Left cardiac atrium (tissue), 4 donors: ENCODE data around the gene AIG1. TPM values are rescaled to one million over a fixed set of nuclear protein-coding genes. Genes with fewer than 3 reads are reported as not detected.
A peak's percentile ranks its signal among the peaks of the same experiment; 100 is the strongest.
"Not testable (repeated sequence)": the region's sequence is repeated elsewhere in the genome, so short reads cannot be mapped to it uniquely, and the experiment has no call there.

ENCODE experiments used
- ATAC-seq, 2 donors: fragments of 200-7000 bp; cut with Tn5 transposase; one replicate each; pipeline ENCODE4 v1.9.1; 2020; ENCODE audit warnings: mild to moderate bottlenecking in 2 of 2, moderate library complexity in 2 of 2
- DNase-seq: peaks from one replicate; pipeline ENCODE4 v3.0.0-alpha.2; 2020
- intact Hi-C, 2 donors: fragments of 100-400 bp; cut with DNase I; formaldehyde crosslinking; loops; one replicate each; pipeline versions ENCODE4 v1.14.1 to v1.15.1; 2022 to 2023
- total RNA-seq, 2 donors: library from RNA; stranded (reverse); fragmentation: NEBNext Ultra II Directional; extraction: Animal tissue kit (Norgen Biotek cat#: 25700); gene quantifications; one replicate each; pipeline ENCODE4 v1.2.1, GENCODE V29; 2021
- donor health status: DM: no; HTN: yes; CAD: no.
- donor health status: DM: no; HTN: yes; CAD: no; lungs with severe emphysema.
- donor health status: DM: yes; HTN: yes; CAD: no.
- donor health status: Dilated cardiomyopathy.

AIG1 gene
- total RNA-seq, 2 donors from 2014 or later: 44.8 to 49.7 TPM

- intact Hi-C loops: no loop called here
- ATAC-seq: no peak
- DNase-seq: no peak
Observed at GRCh38 chr6:143053856-143054255, 6.8 kb upstream of the AIG1 start.

DNA sequence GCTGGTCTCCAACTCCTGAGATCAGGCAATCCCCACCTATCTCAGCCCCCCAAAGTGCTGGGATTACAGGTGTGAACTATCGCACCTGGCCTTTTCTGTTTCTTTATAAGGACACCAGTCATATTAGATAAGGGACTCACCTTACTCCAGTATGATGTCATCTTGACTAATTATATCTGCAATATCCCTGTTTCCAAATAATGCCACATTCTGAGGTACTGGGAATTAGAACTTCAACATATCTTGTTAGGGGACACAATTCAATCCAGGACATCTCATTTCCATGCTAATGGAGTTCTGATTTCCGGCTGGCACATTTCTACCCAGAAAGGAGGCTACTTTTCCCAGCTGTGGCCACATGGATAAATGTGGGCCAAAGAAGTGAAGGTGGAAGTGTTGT lies 6.4 kb upstream of the AIG1 start:
- ATAC-seq: no peak
- intact Hi-C loops: no loop called here
- DNase-seq: no peak

DNA sequence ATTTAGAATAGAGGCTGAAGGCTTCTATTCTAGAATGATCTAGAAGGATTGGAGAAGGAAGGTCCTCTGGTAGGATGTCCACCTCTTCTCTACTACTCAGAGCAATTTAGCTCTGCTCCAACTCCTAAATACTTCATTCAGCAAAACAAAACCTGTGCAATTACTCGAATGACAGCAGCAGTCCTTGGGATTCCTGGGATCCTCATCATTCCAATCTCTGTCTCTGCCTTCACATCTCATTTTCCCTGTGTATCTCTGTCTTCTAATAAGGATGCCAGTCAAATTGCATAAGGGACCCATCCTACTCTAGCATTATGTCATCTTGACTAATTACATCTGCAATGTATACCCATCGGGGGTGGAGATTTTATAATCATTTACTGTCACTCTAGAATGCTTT lies 5.5 kb upstream of the AIG1 start:
- intact Hi-C loops: no loop called here
- no peak for DNase-seq
- no peak for ATAC-seq

DNA sequence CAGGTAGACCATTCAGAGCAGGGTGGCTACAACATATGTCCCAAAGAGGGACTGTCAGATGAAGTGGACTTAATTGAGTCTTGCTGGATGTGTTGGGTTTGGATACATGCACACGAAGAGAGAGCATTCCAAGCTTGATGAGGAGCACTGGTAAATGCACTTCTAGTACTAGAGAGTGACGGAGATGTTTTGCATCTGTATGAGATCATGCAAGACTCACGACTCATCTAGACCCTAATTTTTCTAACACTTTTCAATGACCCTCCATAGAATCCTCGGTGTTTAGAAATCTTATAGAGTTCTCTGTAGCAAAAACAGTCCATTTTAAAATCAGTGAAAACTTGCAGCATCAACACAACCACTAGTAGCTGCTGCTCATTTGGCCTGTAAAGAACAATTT lies 4.8 kb upstream of the AIG1 start:
- DNase-seq (no peak), ATAC-seq (no peak)
- intact Hi-C loops: no loop called here

DNA sequence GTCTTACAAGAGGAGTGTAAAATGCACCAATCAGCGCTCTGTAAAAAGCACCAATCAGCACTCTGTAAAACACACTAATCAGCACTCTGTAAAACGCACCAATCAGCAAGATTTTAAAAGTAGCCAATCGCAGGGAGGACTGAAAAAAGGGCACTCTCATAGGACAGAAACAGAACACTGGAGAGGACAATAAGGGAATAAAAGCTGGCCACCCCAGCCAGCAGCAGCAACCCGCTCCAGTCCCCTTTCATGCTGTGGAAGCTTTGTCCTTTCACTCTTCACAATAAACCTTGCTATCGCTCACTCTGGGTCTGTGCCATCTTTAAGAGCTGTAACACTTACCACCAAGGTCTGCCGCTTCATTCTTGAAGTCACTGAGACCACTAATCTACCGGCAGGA lies 1.7 kb upstream of the AIG1 start:
- DNase-seq: no peak
- ATAC-seq: no peak
- intact Hi-C loops: no loop called here

- ATAC-seq: peak in 1 of 2 donors; percentile 41
- DNase-seq: no peak
- intact Hi-C loops: no loop called here
Observed at GRCh38 chr6:143059663-143060353, 881 bp upstream of the AIG1 start.

- DNase-seq (peak; percentile 88), ATAC-seq (peak; percentile 91 to 92)
- intact Hi-C loops: no loop called here
Observed at GRCh38 chr6:143060354-143060805, 309 bp upstream of the AIG1 start.

DNA sequence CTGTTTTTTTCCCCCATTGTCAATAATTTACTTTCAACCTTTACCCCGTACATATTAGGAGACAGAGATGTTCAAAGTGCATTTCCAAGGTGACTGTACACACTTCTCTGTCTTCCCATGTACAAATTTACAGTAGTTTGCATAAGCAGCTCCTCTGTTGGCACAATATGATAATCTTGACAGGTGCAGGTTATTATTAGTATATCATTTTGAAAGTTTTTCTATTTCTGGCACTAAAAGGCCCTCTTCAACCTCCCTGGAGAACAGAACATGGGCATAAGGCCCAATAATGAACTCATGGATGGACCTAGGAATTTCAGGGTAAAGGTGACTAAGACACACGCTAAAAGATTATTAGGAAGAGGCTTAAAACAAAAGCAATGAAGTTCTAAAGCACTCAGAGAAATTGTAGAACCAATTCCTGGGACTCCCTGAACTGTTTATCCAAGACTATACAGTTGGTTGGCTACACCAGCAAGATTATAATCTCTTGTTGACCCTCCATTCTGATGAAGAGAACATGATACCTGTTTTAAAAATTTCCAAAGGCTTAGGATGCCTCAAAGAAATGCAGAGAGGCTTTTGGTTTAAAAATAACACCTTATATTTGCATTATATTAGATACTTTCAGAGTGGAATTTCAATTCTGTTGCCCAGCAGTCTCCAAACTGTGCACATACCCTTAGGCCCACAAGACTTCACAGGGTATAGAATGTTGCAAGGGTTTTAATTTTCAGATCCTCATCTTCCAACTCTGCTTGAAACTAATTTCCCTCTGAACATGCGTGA lies 1.1 kb downstream of the AIG1 start:
- DNase-seq (no peak), ATAC-seq (peak in 1 of 2 donors; percentile 24)
- intact Hi-C loops: no loop called here

GRCh38 chr6:143062551-143062950 lies 1.9 kb downstream of the AIG1 start:
- intact Hi-C loops: no loop called here
- DNase-seq (no peak), ATAC-seq (no peak)

DNA sequence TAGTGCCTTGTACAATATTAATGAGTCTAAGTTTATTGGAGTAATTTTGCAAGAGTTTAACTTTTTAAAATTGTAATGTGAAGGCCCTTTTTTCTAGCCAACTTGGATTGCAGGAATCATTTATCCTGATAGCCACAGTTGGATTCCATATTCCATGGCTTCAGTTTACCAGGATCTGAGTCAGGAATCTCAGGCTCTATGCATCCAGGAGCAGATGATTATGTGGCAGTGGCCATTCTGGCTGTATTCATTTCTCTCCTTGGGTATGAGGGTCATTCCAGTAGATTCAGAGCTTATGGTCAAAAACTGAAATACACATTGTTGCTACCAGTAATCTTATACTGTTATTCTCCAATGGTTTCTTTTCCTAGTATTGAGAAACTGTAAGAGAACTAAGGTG lies 2.9 kb downstream of the AIG1 start:
- DNase-seq (no peak), ATAC-seq (no peak)
- intact Hi-C loops: no loop called here

DNA sequence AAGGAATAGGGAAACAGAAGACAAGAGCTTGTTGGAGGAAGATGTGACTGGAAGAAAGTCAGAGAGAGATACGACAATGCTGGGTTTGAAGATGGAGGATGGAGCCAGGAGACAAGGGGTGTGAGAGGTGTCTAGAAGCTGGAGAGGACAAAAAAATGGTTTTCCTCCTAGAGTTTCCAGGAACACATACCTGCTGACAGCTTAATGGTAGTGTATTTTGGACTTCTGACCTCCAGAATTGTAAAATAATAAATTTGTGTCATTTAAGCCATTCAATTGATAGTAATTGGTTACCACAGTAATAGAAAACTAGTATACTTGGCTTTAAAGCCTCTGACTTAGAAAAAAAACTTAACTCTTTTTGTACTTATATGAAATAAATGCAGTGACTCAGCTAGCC lies 3.6 kb downstream of the AIG1 start:
- intact Hi-C loops: no loop called here
- ATAC-seq (no peak), DNase-seq (no peak)

GRCh38 chr6:143064951-143065683 lies 4.4 kb downstream of the AIG1 start:
- DNase-seq (no peak), ATAC-seq (no peak)
- intact Hi-C loops: no loop called here

- intact Hi-C loops: no loop called here
- no peak for ATAC-seq
- DNase-seq: no peak
Observed at GRCh38 chr6:143068001-143068400, 7.3 kb downstream of the AIG1 start.

- no peak for DNase-seq
- intact Hi-C loops: no loop called here
- ATAC-seq: no peak
Observed at GRCh38 chr6:143074101-143074500, 13.4 kb downstream of the AIG1 start.

- DNase-seq: no peak
- ATAC-seq: no peak
- intact Hi-C loops: no loop called here
Observed at GRCh38 chr6:143074670-143075318, 14.1 kb downstream of the AIG1 start.

DNA sequence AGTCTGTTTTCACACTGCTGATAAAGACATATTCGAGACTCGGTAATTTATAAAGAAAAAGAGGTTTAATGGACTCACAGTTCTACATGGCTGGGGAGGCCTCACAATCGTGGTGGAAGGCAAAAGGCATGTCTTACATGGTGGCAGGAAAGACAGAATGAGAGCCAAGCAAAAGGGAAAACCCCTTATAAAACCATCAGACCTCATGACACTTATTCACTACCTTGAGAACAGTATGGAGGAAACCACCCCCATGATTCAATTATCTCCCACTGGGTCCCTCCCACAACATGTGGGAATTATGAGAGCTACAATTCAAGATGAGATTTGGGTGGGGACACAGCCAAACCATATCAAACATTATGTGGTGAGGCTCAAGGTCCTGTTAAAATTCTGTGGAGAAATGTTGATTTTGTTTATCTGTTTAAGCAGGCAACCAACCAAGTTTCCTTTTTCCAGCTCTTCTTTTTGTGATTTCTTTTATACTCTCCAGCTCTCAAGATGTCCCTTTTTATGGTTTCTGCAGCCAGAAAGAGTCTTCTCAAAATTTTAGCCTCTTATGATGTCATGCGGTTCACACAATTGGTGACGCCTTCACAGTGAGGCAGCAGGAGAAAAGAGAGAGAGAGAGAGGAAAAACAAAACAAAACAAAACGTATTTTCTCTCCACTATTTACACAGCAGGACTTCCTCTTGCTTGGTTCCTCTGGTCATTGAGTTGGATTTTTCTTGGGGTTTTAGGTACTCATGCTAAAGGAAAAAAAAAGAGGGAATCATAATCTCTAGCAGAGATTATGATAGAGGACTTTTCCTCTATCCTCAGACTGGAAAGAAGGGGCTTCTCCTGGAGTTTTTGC lies 18.0 kb downstream of the AIG1 start:
- DNase-seq (no peak), ATAC-seq (no peak)
- intact Hi-C loops: no loop called here

GRCh38 chr6:143079325-143079640 lies 18.6 kb downstream of the AIG1 start:
- DNase-seq (no peak), ATAC-seq (no peak)
- intact Hi-C loops: no loop called here

DNA sequence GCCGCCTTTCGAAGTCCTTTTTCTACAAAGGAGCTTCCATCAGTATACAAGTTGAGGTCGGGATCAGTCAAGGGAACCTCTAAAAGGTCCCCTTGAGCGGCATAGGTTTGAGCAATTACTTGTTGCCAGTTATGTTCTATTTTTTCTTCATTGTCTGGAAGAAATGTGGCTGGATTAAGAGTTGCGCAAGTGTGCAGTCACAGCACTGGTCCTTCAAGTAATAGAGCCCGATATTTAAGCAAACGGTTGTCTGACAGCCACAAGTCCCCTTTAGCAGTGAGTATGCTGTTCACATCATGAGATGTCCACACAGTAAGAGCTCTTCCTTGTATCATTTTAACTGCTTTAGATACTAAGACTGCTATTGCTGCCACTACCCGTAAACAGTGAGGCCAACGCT lies 21.6 kb downstream of the AIG1 start:
- intact Hi-C loops, ATAC-seq, DNase-seq: not testable (repeated sequence)

DNA sequence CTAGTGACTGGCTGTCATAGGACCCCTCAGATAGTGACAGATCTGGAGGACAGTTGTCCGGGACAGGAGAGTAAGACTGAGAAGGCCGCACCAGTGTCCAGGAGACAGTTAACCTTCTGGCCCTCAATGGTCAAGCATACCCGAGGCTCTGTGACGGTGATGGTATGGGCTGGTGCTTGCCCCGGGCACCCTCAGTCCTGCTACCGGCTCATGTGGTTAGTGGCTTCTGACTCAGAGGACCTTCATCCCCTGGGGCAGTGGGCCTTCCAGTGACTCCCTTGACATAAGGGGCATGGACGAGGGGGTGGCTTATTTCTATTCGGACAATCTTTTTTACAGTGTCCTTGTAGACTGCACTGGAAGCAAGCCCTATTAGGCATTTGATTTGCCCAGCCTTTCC lies 23.3 kb downstream of the AIG1 start:
- DNase-seq, ATAC-seq, intact Hi-C loops: not testable (repeated sequence)
